IPS-NIHi11 (cell line): ENCODE results near the gene HUNK.
"Not testable (repeated sequence)": the region's sequence is repeated elsewhere in the genome, so short reads cannot be mapped to it uniquely, and the experiment has no call there.

Experiments
- DNase-seq: peaks from one replicate; pipeline ENCODE4 v3.0.0; 2012; ENCODE audit warnings: mixed read lengths, low spot score

The HUNK gene

DNA sequence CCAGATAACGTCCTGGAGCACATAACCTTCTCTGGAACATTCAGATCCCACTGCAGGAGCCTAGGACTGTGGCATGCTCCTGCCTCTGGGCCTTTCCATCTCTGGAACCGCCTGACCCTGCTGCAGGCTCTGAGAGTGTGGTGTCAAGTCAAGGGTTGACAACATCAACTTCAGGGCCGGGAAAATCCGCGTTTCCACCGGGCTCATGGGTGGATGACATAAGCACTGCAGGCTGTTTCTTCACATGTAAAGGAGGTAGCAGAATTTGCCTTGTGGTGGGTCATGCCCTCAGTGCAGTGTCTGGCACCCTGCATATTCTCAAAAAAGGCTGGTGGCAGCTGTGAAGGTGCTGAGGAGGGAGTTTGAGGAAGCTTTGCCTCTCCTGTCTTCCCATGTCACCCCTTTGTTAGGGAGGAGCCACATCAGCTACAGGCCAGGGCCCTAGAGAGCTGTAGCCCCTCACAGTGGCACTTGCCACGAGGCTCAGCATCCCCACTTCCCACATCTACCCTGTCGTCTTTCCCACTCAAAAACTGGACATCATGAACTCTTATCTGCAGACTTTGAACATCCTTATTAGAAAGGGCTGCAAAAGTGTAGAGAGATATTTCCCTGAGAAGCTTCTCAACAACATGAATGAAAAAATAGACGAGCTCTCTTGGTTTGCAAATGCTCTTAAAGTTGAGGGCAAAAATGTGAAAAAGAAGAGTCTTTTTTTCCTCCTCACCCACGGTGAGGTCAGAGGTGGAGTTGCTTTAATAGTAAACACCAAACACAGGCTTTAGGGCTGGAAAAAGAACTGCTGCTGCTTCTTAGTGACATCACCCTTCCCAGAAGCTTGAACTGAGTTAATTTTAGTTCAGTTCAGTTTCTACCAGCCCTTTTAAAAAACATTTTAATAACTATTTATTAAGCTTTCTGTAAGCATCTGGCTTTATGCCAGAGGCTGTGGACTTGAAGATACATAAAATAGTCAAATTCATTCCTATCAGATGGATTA is 121.3 kb downstream of the HUNK start:
- no peak for DNase-seq

DNA sequence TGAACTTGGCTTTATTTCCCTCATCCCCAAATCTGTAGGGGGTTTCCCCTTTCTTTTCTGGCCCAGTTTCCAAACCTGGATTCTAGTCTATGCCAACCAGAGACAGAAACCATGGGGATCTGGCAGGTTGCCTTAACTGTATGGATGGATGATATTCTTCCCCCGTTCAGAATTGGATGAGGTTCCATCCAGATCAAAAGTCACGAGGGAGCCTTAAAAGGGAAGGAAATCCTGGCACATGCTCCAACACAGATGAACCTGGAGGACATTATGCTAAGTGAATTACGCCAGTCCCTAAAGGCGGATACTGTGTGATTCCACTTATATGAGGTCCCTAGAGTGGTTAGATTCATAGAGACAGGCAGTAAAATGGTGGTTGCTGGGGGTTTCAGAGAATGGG is 124.4 kb downstream of the HUNK start:
- no peak for DNase-seq

DNA sequence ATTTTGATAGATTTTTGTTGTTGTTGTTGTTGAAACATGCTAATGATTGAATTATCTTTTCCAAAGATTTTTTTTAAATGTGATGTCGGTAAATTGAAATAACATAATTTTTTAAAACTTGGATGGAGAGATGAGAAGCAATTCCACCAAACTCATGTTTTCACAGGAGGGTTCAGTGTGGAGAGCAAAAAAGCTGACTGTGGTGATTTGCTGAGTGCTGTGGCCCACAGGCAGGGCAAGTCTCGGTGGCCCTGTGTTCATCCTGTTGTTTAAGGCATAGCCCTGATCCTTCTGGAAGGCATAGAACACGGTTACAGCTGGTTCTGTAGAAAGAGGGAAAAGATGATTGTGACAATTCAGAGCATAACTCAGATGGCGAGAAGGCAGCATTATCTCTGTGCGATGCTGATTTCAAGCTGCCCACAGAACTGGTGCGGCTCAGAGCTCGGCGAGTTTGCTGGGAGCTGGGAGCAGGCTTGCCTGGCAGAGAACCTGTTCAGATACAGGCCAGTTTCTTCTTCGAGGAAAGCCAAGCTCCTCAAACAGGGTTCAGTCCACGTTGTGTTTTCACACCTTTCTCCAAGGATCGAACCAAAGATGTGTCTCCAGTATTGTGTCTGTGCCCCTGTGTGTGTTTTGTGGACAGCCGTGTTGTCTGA is 127.1 kb downstream of the HUNK start:
- no peak for DNase-seq

GRCh38 chr21:32001390-32001789 is 128.6 kb downstream of the HUNK start:
- DNase-seq: no peak

- no peak for DNase-seq
Observed at GRCh38 chr21:32003411-32003810, 130.6 kb downstream of the HUNK start.

GRCh38 chr21:32004291-32004690 is 131.5 kb downstream of the HUNK start:
- DNase-seq: no peak

DNA sequence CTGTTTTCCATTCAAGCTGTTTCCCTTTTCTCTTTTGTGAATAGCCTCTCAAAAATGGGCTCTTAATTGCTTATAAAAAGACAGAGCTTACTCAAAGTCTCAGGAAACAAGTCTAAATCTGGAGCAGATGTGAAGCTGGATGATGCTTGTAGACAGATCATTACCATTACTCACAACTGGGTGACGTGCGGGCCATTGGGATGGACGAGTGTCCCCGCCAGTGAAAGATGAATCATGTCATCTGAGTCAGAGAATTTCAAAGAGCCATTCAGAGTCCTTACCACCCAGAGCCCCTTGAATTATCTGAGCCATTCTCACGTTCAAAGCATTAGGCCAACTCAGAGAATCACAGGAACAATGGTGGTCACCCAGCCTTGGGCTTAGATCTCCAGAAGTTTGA is 134.6 kb downstream of the HUNK start:
- no peak for DNase-seq

- DNase-seq: no peak
Observed at GRCh38 chr21:32008714-32009113, 135.9 kb downstream of the HUNK start.

- no peak for DNase-seq
Observed at GRCh38 chr21:32009263-32009662, 136.4 kb downstream of the HUNK start.

DNA sequence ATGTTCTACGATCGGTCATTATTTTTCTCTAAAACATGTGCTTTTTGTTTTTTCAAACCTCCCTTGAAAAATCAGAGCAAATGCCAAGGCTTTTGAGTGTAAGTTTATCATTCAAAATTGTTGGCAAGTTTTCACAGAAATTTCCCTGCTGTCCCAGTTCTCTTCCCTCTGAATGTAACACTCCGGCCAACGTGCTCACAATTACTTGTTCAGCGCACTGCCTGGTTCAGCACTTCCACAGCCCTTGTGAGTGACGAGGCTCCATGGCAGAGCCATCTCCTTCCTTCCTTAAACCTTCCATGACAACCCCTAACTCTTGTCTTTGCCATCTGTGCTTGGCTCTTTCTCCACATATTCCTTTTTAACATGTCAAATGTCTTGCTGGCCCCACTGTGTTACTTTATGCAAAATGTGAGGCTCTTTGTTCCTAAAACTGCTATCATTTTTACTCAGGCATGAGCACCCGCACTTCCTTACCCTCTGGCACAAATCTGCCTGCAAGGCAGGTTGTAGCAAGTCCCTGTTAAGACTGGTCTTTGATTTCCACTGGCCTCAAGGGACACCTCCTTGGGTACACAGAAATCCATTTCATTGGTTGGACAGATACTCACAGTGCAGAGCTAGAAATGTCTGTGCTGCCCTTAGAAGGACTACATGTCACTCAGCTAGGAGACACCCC is 142.8 kb downstream of the HUNK start:
- DNase-seq: no peak

- no peak for DNase-seq
Observed at GRCh38 chr21:32018381-32018780, 145.6 kb downstream of the HUNK start.

- no peak for DNase-seq
Observed at GRCh38 chr21:32020564-32020963, 147.7 kb downstream of the HUNK start.

DNA sequence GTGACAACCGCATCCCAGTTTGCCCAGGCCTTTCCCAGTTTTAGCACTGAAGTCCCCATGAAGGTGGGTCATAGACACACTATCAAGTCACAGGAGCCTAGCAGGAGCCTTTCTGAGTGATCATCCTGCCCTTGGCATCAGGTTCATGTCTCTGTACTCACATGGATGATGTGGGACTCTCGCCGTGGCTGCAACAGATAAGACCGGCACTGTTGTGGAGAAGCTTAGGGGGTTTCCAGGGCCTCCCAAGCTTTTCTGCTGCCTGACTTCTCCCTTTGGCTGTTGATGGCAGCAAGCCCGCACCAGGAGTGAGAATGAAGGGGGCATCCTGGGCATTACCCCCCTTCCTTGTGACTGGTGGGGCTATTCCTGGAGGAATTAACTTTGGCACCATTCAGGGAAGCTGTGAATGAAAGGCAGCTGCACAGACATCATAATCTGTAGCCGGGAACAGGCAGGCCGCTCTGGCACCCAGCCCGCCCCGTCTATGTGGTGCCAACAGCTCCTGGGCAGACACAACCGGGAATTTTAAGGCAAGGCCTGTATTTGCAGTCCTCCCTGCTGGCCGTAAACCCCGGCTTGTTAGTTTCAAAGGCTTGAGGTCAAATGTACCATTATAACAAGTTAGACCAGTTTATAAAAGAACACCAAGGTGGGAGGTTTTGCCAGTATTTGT is 148.6 kb downstream of the HUNK start:
- no peak for DNase-seq

- no peak for DNase-seq
Observed at GRCh38 chr21:32022146-32022545, 149.3 kb downstream of the HUNK start.

GRCh38 chr21:32030146-32030652 is 157.4 kb downstream of the HUNK start:
- DNase-seq: no peak

GRCh38 chr21:32034850-32035249 is 162.0 kb downstream of the HUNK start:
- DNase-seq: no peak

GRCh38 chr21:32035617-32036016 is 162.8 kb downstream of the HUNK start:
- no peak for DNase-seq

DNA sequence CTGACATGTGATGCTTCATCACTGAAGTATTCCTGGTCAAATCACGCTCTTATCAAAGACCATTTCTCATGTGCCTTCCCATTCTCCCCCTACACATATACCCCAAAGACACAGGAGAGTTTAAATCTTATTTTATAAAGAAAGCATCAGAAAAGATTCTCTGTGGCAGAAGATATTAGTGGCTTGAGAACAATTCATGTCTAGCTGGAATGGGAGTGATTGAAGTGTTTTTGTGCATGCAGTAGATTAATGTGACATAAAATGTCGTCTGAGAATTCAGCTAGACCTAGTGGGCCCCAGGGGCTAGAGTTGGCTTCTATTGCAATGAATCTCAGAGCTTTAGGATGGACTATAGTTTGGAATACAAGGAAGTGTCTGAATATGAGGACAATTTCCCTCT is 163.9 kb downstream of the HUNK start:
- no peak for DNase-seq

- DNase-seq: not testable (repeated sequence)
Observed at GRCh38 chr21:32038751-32039150, 165.9 kb downstream of the HUNK start.

- no peak for DNase-seq
Observed at GRCh38 chr21:32043458-32043857, 170.6 kb downstream of the HUNK start.

- no peak for DNase-seq
Observed at GRCh38 chr21:32044205-32045180, 171.7 kb downstream of the HUNK start.
